Effector memory CD4-positive, alpha-beta T cell (primary cell): Measurements from ENCODE around the gene DPP6.

ENCODE experiments used
- DNase-seq, 3 donors: peaks; one replicate each; pipeline ENCODE4 v3.0.0-alpha.2; 2020
- H3K27ac ChIP-seq: 2 replicates; pipeline ENCODE4 v1.7.0; 2013; ENCODE audit warnings: mild to moderate bottlenecking, low read length, moderate library complexity; ENCODE audit not compliant: insufficient read depth, poor library complexity, severe bottlenecking
- H3K27me3 ChIP-seq: replicated peaks from 2 replicates; pipeline ENCODE4 v1.7.0; 2013; ENCODE audit warnings: mild to moderate bottlenecking, low read length; ENCODE audit not compliant: insufficient read depth, control insufficient read depth, poor library complexity, severe bottlenecking
- H3K36me3 ChIP-seq: 2 replicates; pipeline ENCODE4 v1.7.0; 2013; ENCODE audit warnings: mild to moderate bottlenecking, low read length, moderate library complexity; ENCODE audit not compliant: control insufficient read depth, insufficient read depth
- H3K4me1 ChIP-seq: 2 replicates; pipeline ENCODE4 v1.7.0; 2013; ENCODE audit warnings: low read length, mild to moderate bottlenecking; ENCODE audit not compliant: control insufficient read depth, insufficient read depth, poor library complexity, severe bottlenecking
- H3K4me3 ChIP-seq: 2 replicates; pipeline ENCODE4 v1.7.0; 2013; ENCODE audit warnings: low read length, low read depth, mild to moderate bottlenecking; ENCODE audit not compliant: insufficient read depth, poor library complexity, severe bottlenecking
- H3K9me3 ChIP-seq: 2 replicates; pipeline ENCODE4 v1.7.0; 2013; ENCODE audit warnings: mild to moderate bottlenecking, low read length, moderate library complexity; ENCODE audit not compliant: control insufficient read depth

Gene DPP6

DNA sequence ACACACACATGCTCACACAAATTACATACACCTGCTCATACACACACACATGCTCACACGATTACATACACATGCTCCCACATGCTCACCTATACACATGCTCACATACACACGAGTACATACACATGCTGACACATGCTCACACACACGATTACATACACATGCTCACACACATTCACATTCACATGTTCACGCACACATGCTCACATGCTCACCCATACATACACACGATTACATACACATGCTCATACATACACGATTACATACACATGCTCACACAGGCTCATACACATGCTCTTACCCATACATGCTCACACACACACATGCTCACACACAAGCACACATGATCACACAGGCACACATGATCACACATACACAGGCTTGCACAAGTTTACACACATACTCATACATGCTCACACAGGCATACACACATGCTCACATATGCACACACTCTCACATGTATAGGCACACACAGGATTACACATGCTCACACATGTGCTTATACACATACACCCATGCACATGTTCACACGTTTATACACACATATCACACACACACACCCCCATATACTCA, 832.2 kb downstream of the DPP6 start:
- no peak for DNase-seq
- no peaks in the 10 kb centered on the region for H3K4me1 ChIP-seq
- H3K4me3 ChIP-seq, result no peak overlapping the region
- no peaks in the 10 kb centered on the region for H3K36me3 ChIP-seq
- no peaks in the 10 kb centered on the region for H3K27me3 ChIP-seq
- no peak overlapping the region for H3K27ac ChIP-seq
- H3K9me3 ChIP-seq, result no peaks in the 10 kb centered on the region

GRCh38 chr7:154886591-154886990, 834.4 kb downstream of the DPP6 start:
- H3K27ac ChIP-seq, result no peak overlapping the region
- no peaks in the 10 kb centered on the region for H3K9me3 ChIP-seq
- H3K36me3 ChIP-seq, result no peaks in the 10 kb centered on the region
- DNase-seq, result no peak
- no peaks in the 10 kb centered on the region for H3K27me3 ChIP-seq
- no peak overlapping the region for H3K4me3 ChIP-seq
- H3K4me1 ChIP-seq, result no peaks in the 10 kb centered on the region

- Histone ChIP-seq H3K4me1 (no peaks in the 10 kb centered on the region), H3K27ac (no peak overlapping the region), H3K4me3 (no peak overlapping the region), H3K36me3 (no peaks in the 10 kb centered on the region), H3K9me3 (no peaks in the 10 kb centered on the region), H3K27me3 (no peaks in the 10 kb centered on the region)
- DNase-seq, result no peak
Observed at GRCh38 chr7:154888690-154889089, 836.5 kb downstream of the DPP6 start.

DNA sequence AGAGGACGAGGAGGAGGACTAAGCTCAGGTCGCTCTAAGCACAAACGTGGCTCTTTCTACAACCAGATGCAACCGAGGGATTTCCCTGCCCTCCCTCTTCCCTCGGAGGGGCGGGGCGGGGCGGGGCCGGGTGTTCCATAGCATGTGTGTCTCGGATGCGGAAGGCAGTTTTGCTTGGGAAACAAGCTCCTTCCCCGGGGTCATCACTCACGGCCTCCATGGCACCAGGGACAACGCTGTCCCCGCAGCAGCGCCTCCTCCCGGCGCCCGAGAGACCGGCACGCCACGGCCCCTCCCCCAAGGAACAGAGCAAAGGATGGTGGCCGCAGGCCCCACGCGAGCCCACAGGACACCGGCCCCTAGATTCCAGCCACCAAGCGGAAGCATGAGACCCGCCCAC, 840.3 kb downstream of the DPP6 start:
- no peaks in the 10 kb centered on the region for H3K36me3 ChIP-seq
- no peaks in the 10 kb centered on the region for H3K4me1 ChIP-seq
- no peaks in the 10 kb centered on the region for H3K9me3 ChIP-seq
- H3K4me3 ChIP-seq, result no peak overlapping the region
- no peak overlapping the region for H3K27ac ChIP-seq
- H3K27me3 ChIP-seq, result no peaks in the 10 kb centered on the region
- DNase-seq, result no peak

DNA sequence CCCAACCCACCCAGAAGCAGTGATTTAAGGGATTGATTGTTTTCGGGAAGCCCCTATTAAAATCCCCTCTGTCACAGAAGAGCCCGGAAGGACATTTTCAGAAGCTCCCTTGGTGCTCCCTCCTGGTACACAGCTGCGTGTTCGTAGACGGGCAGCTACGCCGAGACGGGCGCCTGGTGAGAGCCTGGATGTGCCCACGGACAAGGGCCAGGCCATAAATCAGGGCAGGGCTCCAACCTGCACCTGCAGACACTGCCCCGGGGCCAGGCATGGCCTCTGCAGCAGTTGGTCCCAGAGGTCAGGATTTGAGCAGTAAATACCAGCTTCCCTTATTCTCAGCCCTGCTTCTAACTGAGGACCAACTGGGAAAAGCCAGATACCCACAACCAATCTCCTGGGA, 843.9 kb downstream of the DPP6 start:
- no peak overlapping the region for H3K4me3 ChIP-seq
- H3K27ac ChIP-seq, result no peak overlapping the region
- H3K4me1 ChIP-seq, result no peaks in the 10 kb centered on the region
- no peak for DNase-seq
- H3K27me3 ChIP-seq, result no peaks in the 10 kb centered on the region
- H3K36me3 ChIP-seq, result no peaks in the 10 kb centered on the region
- no peaks in the 10 kb centered on the region for H3K9me3 ChIP-seq

DNA sequence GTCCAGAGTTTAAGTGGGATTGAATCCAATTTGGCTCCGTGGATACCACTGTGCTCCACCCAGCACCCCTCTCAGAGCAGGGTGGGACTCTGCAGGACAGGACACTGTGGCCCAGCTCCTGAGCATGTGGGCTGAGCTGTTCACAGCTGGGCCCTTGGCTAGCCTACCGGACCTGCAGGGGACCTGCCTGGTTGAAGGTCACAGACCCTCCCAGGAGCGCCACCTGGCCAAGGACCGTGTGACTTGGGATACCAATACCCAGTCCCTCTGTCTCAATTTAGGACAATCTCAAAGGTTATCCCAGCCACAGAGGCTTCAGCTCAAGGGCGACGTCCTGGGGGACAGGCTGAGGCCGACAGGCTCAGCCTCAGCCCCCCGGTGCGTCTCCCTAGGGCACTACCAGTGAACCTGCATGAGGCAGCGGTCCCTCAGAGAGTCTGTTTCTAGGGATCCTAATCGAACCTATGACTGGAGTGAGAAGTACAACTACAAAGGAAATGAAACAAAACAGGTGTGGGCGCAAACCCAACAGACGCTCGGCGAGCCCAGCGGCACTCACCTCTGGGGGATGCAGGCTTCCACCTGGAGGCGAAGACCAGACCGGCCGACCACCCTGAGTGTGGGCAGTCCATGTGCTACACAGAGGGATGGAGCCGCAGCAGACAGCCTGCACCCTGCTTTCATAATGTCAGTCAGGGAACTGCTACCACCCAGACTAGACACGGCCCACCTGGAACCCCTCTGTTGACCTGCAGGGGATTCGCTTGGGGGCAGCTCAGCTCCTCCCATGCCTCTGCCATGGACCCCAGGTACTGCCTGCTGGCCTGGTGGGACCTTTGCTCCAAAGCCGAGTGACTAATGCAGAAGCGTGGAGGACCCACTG, 847.0 kb downstream of the DPP6 start:
- Histone ChIP-seq H3K4me3 (no peak overlapping the region), H3K27me3 (no peaks in the 10 kb centered on the region), H3K4me1 (no peaks in the 10 kb centered on the region), H3K27ac (no peak overlapping the region), H3K36me3 (no peaks in the 10 kb centered on the region), H3K9me3 (no peaks in the 10 kb centered on the region)
- no peak for DNase-seq

GRCh38 chr7:154899862-154900261, 847.7 kb downstream of the DPP6 start:
- DNase-seq, result no peak
- H3K4me1 ChIP-seq, result no peaks in the 10 kb centered on the region
- no peaks in the 10 kb centered on the region for H3K9me3 ChIP-seq
- H3K27ac ChIP-seq, result no peak overlapping the region
- no peaks in the 10 kb centered on the region for H3K27me3 ChIP-seq
- H3K4me3 ChIP-seq, result no peak overlapping the region
- no peaks in the 10 kb centered on the region for H3K36me3 ChIP-seq

GRCh38 chr7:154902600-154903082, 850.4 kb downstream of the DPP6 start:
- no peak overlapping the region for H3K27ac ChIP-seq

DNA sequence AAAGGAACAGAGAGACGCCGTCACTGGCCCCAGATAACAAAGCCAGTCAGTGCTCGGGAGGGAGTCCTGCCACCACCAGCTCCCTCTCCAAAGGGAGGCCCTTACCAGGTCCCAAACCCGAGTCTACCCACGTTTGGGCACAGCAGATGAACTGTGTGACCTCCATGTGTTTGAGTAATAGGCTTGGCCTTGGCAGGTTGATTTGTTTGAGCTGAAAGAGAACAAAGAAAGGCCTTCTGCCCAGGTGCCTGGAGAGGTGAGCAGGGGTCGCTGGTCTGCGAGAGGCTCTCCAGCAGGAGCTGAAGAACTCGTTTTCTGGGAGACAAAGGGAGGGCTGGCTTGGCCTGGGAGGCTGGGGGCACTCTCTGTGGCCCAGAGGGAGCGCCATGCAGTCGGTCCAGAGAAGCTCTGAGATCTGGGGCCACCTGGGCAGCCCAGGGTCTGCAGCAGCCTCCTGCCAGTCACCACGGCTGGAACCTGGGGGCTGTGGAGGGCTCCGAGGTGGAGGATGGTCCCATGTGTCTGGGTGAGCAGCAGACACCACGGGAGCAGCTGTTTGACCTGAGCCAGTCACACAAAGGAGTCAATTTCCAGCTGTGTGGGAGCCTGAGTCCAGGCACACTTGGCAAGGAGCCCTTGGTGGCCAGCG, 851.0 kb downstream of the DPP6 start:
- no peak for DNase-seq
- H3K27ac ChIP-seq, result no peak overlapping the region
- H3K9me3 ChIP-seq, result no peaks in the 10 kb centered on the region
- H3K36me3 ChIP-seq, result no peaks in the 10 kb centered on the region
- H3K4me3 ChIP-seq, result no peak overlapping the region
- no peaks in the 10 kb centered on the region for H3K27me3 ChIP-seq
- no peaks in the 10 kb centered on the region for H3K4me1 ChIP-seq

More at GRCh38 chr7:154902600-154903082, 850.4 kb downstream of the DPP6 start:
- H3K36me3 ChIP-seq, result no peaks in the 10 kb centered on the region
- DNase-seq, result no peak
- no peaks in the 10 kb centered on the region for H3K4me1 ChIP-seq
- no peaks in the 10 kb centered on the region for H3K9me3 ChIP-seq
- H3K27me3 ChIP-seq, result no peaks in the 10 kb centered on the region
- H3K4me3 ChIP-seq, result no peak overlapping the region

DNA sequence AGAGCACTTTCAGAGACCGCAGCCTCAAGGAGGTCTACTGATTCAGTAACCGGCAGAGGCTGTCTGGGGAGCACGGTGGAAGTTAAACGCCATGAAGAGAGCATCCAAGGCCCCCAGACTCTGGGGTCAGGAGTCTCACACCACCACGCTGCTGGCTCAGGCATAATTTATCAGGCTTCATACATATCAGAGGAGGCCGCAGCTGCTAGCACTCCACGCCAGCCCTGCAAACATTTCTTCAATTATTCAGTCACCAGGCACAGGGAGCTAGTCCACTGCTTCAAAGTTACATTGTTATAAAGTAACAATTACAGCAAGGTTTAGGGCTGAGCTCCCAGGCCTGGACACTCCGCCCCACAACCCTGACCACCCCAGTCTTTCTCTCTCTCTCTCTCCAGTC, 852.9 kb downstream of the DPP6 start:
- Histone ChIP-seq H3K4me1 (no peaks in the 10 kb centered on the region), H3K9me3 (no peaks in the 10 kb centered on the region), H3K27me3 (no peaks in the 10 kb centered on the region), H3K36me3 (no peaks in the 10 kb centered on the region), H3K4me3 (no peak overlapping the region), H3K27ac (no peak overlapping the region)
- no peak for DNase-seq
